Epidermal melanocyte (primary cell): Measurements from ENCODE around the gene SLC5A1.
"Not testable (repeated sequence)": the region's sequence is repeated elsewhere in the genome, so short reads cannot be mapped to it uniquely, and the experiment has no call there.

ENCODE experiments used
- DNase-seq: peaks from one replicate; pipeline ENCODE4 v3.0.0; 2011; ENCODE audit warnings: low spot score; ENCODE audit not compliant: insufficient read length

The SLC5A1 gene

DNA sequence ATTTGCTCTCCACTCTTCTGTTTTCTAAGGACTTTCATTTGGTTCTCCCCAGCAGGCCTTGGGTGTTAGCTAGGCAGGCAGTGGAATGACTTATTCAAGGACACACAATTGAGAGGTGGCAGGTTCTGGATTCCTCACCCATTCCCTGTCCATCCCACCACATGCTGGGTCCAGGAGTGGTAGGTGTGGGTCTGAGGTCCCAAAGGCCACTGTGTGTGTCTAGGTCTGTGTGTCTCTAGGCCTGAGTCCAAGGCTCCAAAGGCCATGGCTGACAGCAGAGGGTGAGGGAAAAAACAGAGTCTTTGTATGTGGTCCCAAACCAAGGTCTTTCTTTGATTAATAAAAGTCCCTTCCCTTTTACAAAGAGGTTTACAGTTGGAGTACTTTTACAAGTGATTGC is 40.8 kb downstream of the SLC5A1 start:
- DNase-seq, result no peak

DNA sequence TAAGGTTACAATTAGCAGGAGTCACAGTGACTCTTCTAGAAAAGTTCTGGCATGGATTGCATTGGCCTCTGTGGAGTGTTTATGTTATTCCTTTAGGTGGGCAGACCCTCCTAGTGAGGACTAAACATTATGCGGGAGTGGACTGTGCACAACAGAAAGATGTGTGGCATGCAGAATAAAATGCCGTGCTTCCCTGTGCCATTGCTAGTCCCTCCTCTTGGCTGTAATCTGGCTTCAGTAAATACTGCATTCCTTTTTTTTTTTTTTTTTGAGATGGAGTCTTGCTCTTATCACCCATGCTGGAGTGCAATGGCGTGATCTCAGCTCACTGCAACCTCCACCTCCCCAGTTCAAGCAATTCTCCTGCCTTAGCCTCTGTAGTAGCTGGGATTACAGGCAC is 45.0 kb downstream of the SLC5A1 start:
- DNase-seq, result no peak

DNA sequence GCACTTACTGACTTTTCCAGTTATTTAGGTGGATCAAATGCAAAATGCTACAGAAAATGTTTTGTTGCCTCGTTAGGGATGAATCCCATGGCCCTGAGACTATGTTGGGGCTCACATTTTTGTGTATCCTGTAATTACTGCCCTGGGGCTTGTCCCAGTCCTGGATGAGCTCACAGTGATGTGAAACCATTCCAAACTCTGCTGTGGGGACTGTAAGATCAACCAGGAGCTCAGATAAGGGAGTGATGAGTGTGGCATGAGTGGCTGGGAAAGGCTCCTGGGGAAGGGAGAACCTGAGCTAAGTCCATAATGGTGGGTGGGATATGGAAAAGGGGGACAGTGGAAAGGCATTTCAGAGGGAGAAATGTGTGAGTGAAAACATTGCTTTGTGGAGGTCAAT is 54.0 kb downstream of the SLC5A1 start:
- DNase-seq, result no peak

DNA sequence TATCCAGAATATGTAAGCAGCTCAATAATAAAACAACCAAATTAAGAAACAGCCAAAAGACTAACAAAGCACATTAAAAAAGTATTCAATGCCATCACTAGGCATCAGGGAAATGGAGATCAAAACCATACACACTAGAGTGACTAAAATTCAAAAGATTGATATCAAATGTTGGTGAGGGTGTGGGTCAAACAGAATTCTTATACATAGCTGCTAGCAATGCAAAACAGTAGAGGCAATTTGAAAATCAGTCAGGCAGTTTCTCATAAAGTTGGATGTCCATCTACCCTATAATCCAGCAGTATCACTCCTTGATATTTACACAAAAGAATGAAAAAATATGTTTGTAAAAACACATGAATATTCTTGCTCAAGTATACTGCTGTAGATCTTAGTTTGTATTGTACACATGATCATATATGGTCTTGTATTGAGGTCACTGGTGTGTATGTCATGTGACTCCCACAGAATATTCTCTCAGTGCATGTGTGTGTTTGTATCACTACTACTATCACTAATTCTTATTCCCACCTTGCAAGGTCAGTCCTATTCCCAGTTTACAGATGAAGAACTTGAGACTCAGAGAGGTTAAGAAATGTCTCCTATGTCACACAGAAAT is 54.9 kb downstream of the SLC5A1 start:
- DNase-seq, result no peak

DNA sequence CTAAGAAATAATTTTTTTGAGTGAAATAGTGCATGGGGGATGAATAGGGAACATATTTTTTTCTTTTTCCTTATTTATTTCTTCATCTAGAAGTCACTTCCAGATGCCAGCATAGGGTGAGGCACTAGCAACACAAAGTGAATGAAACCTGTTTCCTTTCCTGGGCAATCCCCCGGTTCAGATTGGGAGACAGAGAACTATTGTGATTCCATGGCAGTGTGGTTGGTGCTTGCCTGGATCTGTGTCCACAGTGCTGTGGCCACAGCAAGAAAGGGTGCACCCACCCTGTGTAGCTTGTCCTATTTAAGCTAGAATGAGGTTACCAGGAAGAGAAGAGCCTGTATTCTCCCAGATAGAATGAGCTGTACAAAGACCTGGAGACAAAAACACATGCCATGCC is 57.6 kb downstream of the SLC5A1 start:
- no peak for DNase-seq

DNA sequence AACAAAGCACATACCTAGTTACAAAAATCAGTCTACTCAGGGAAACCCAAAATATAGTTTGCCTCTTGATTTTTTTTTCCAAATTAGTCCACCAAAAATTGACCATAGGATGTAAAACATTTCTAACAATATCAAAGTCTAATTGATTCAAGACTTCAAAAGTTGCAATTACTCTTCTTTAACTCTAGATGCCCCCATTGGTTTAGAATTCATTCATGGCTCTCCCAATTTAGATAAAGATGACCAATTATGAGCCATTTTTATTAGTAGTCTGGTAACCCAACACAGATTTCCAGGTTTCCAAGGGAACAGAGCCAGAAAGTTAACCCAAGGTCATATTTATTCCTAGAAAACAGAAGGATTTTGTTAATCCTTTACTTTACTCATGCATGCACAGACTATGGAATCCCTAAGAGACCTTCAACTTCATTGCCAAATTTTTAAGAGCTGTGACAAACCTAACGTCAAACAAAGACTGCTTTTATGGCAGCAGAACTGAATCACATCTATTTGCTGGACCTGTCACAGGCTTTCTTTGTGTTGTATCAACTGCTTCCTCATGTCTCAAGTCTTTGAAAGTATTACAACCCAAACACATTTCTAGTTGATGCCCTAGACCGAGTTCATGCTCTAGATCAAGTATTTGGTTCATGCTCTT is 60.7 kb downstream of the SLC5A1 start:
- no peak for DNase-seq

DNA sequence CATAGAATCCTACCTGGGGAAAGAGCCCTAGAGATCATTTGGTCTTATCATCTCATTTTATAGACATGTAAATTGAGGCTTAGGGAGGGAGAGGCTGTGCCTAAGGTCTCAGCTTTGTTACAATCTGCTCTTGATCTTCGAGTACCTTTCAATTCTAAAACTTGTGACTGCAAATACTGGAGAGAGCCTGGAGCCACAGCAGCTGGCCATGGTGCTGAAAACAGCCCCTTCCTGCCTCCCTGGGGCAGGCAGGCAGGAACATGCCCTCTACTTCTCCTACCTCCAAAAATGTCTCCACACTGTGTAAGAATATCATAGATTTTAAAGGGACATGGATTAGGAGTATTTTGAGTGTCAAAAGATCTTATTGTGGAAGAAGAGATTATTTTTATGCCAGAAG is 63.9 kb downstream of the SLC5A1 start:
- DNase-seq, result no peak

DNA sequence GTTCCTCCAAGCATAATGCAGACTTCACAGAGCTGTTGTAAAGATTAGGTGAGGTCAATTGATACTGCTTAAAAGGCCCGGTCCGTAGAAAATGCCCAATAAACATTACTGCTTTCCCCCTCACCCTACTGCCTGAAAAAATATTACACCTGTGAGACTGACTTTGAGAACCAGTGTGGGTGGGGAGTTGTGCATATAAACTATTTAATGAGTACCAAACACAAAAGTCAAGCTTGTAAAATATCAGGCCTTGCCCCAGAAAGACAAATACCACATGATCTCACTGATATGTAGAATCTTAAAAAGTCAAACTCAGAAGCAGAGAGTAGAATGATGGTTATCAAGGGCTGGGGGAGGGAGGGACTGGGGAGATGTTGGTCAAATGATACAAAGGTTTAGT is 69.3 kb downstream of the SLC5A1 start:
- no peak for DNase-seq

DNA sequence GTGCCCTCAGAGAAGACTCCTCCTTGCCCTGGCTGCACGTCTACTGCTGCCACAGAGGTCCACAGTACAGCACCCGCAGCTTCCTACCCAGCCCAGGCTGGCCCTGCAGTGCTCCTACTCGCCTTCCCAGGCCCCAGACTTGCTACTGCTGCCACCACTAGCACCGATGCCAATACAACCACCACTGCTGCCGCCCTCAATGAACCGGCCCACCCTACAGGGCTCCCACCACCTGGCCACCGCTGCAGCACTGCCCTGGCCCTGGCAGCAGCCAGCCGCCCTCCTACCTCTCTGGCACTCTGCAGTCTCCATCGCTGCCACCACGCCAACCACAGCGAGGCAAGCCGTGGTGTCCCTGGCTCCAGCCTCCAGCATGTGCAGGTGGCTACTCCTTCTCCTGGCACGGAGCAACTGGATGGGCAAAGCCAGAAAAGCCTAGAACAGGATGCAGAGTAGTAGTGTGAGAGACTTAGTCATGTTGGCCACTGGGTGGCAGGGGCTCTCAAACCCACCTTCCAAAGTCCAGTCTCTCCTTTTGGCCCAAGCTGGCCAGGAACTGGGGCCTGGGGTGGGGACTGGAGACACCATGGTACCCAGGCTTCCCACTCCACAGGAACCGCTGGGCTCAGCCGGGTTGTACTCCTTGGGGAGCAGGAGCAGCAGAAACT is 76.6 kb downstream of the SLC5A1 start:
- DNase-seq, result no peak

DNA sequence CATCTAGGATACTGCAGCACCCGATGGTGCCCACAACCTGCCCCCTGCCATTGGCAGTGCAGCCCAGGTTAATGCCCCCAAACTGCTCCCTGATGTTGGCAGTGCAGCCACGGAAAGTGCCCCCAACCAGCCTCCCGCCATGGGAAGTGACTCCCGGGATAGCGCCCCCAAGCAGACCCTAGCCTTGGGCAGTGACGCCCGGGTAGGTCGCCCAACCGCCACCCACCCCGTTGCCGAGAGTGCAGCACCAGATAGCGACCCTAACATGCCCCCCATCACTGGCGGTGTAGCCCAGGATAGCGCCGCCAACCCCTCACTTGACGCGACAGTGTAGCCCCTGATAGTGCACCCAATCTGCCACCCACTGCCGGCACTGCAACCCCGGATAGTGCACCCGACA is 77.5 kb downstream of the SLC5A1 start:
- no peak for DNase-seq

DNA sequence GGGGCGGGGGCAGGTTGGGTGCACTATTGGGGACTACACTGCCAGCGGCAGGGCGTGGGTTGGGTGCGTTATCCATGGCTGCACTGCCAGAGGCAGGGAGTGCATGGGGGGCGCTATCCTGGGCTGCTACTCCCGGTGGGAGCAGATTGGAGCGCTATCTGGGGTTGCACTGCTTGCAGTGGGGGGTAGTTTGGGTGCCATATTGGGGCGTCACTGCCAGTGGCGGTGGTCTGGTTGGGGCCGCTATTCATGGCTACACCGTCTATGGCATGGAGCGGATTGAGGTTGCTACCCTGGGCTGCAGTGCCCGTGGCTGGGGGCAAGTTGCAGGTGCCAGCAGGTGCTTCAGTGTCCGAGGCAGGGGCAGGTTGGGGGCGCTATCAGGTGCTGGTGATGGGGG is 79.8 kb downstream of the SLC5A1 start:
- no peak for DNase-seq

DNA sequence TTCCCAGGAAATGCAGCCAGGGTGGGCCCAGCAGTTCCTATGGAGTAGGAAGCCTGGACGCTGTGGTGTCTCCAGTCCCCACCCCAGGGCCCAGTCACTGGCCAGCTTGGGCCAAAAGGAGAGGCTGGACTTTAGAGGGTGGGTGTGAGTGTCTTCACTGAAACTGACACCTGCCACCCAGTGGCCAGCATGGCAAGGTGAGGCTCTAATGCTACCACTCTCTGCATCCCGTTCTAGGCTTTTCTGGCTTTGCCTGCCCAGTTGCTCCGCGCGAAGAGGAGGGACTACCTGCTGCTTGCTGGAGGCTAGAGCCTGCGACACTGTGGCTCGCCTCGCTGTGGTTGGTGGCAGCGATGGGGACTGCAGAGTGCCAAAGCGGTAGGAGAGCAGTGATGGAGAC is 80.6 kb downstream of the SLC5A1 start:
- no peak for DNase-seq

DNA sequence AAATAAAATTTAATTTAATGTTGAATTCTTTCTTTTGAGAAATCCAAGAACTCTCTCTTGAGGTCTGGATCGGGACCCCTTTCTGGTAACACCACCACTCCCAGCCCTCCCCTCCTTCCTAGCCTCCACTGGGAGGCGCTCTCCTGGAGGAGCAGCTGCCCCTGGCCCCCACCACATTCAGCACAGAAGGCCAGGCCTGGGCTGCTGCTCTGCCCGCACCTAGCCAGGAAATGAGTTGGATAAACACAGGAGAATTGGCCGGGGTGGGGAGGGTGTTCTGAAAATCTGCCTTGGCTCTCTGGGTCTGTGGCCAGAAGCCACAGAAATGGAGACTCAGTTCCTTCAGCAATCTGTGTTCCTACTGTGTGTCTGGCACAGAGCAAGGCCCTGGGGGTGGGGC is 84.8 kb downstream of the SLC5A1 start:
- no peak for DNase-seq

DNA sequence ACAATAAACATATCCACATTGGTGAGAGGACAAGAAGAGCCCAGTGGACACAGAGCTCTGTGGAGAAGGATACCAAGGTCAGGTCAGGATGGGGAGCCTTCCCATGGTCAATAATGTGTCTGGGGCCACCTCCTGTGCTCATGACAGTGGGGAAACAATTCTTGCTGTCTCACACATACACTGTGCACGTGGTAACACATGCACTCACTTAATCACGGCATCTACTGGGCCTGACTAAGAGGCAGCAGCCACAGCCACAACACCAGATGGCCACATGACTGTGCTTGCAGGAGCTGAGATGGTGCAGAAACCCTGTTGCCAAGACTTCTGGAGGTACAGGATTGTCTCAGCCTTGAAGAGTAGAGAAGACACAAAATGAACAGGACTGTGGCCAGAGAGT is 87.4 kb downstream of the SLC5A1 start:
- DNase-seq, result no peak

DNA sequence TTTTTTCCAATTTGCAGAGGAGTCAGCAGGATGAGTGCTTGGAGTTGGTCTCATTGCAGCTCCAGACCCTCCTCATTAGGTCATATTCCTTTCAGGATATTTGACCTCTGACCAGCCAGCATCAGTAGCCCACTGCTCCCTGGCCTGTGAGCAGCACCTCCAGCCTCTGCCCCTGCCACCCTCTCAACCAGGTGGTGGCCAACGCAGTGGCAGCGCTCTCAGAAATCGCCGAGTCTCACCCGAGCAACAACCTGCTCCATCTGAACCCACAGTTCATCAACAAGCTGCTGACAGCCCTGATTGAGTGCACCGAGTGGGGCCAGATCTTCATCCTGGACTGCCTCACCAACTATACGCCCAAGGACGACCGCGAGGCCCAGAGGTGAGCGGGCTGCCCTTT is 89.1 kb downstream of the SLC5A1 start:
- no peak for DNase-seq

DNA sequence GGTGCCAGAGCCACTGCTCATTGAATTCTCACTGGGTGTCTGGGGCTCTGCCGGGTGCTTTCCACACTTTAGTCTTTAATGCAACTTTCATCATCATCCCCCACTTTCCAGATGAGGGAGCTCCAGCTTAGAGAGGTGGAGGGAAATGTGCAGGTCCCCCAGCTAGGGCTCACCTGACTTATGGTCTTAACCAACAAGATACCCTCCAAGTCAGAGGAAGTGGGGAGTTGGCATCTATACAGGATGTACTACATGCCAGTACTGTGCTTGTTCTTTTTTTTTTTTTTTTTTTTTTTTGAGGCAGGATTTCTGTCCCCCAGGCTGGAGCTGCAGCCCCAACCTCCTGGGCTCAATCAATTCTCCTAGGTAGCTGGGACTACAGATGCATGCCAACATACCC is 89.7 kb downstream of the SLC5A1 start:
- no peak for DNase-seq

DNA sequence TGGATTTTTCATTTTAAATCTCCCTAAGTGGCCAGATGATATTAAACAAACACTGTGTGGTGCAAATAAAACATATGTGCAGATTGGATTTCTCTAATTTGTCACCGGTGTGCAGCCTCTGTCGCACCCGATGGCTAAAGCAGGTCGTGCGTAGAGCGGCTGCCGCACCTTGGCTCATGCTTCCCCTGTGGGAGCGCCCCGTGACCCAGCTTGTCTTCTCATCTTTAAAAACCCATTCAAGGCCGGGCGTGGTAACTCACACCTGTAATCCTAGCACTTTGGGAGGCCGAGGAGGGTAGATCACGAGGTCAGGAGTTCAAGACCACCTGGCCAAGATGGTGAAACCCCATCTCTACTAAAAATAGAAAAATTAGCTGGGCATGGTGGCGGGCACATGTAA is 91.7 kb downstream of the SLC5A1 start:
- DNase-seq, result not testable (repeated sequence)

DNA sequence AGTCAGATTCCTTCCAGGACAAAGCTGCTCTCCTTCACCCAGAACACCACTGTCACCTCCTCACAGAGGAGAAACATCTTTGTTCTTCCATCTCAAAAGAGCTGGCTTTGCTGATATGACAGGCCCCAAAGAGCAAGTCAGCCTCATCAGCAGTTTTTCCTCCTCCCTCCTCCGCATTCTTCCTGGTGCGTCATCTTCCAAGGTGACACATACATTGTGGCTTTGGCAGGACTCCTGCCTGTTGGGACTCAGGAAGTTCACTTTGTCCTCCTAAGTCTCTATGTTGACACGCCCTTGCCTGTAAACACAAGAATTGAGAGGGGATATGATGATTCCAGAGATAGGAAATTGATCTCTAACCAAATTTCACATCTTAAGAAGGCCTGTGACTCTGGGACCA is 92.9 kb downstream of the SLC5A1 start:
- not testable (repeated sequence) for DNase-seq

DNA sequence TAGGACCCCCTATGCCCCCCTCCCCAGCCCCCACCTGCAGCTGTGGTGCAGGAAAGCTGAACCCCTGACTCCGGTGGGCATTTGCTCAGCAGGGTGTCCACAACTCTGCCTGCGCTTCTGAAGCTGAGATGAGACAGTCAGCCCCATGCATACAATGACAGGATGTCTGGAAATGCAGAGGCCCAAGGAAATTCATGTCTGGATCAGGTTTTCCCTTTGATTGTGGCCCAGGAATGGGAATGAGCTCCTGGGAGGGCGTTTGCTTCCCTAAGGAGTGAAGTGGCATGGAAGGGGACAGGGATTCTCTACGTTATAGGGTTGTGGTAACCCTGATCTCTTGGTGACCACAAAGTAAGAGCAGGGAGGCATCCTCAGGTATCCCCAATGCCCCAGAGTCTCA is 93.8 kb downstream of the SLC5A1 start:
- not testable (repeated sequence) for DNase-seq

DNA sequence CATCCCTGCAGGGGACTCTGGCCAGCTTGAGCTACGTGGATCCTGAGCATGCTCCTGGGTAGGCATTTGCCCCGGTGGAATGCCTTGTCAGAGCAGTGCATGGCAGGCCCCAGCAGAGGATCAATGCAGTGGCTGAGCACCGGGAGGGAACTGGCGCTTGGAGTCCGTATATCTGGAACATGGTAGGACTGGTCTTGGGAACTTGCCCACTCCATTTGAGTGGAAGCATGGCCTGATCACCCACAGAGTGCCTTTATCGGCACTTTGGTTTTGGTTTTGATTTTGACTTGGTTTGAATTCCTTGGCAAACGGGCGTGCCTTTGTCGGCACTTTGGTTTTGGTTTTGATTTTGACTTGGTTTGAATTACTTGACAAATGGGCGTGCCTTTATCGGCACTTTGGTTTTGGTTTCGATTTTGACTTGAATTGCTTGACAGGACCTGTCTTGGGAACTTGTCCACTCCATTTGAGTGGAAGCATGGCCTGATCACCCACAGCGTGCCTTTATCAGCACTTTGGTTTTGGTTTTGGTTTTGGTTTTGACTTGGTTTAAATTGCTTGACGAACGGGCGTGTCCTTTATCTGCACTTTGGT is 94.8 kb downstream of the SLC5A1 start:
- not testable (repeated sequence) for DNase-seq

DNA sequence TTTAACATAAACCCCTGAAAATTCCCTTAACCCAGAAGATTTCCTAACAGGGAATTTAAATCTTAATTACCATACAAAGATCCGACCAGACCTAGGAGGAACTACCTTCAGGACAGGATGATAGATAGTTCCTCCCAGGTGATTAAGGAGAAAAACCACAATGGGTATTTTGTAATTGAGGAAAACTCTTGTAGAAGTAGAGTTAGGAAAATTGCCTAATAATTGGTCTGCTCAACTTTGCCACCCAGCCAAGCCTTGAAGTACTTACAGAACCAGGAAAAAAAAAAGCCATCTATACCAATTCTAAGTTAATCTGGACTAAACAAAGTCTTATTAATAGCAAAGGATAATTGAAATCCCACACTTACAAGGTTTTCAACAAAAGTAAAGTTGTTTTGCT is 95.5 kb downstream of the SLC5A1 start:
- not testable (repeated sequence) for DNase-seq

DNA sequence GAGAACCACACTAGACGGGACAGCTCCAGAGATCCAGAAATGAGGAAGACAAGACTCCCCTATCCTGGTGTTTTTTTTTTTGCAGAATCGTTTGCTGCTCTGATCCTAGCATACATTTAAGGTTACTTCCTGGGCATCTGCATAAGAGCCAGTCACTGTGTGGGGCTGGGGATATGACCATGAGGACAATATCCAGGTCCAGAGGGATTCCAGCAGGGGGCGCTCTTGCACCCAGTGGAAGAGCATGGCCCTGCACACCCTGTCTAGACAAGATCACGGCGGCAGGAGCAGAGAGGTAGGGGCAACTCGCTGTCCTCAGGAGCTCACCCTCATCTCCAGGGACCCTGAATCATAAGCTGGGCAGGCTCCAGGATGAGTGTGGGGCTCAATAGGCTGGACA is 97.6 kb downstream of the SLC5A1 start:
- DNase-seq, result not testable (repeated sequence)

DNA sequence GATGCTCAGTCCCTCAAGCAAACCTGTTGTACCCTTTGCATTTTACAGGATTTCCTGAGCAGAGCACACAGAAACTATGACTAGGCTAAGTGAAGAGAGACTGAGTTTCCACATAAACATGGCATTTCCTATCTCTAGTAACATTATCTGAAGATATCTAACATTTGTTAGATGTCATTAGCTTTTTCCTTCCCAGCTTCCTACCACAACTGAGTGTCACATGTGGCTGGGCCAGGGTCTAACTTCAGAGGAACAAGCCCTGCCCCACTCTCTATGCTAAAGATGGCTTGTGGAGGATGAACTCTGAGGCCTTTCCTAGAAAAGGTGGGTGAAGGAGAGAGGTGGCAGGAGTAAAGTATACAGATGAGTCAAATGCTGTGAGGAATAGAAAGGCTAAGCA is 99.5 kb downstream of the SLC5A1 start:
- no peak for DNase-seq
